Brain microvascular endothelial cell (primary cell): Measurements from ENCODE around the gene FMNL1.

Source experiments
- DNase-seq: peaks from one replicate; pipeline ENCODE4 v3.0.0-alpha.2; 2020
- H3K27ac ChIP-seq: fragments of 250-450 bp; sonication (Bioruptor Pico); 2 replicates; pipeline ENCODE4 v1.5.1; 2020; ENCODE audit warnings: mild to moderate bottlenecking, moderate library complexity
- H3K27me3 ChIP-seq: fragments of 250-450 bp; sonication (Bioruptor Pico); replicated peaks from 2 replicates; pipeline ENCODE4 v1.5.1; 2020; ENCODE audit warnings: mild to moderate bottlenecking
- H3K36me3 ChIP-seq: fragments of 250-450 bp; sonication (Bioruptor Pico); replicated peaks from 2 replicates; pipeline ENCODE4 v1.5.1; 2020; ENCODE audit warnings: mild to moderate bottlenecking
- H3K4me3 ChIP-seq: 2 replicates; pipeline ENCODE4 v1.5.1; 2011; ENCODE audit warnings: low read depth, mild to moderate bottlenecking, control low read depth, low read length, moderate library complexity
- CTCF ChIP-seq: IDR thresholded peaks from 2 replicates; pipeline ENCODE4 v1.5.1; 2011; ENCODE audit warnings: low read depth, mild to moderate bottlenecking, moderate library complexity, low read length, control low read depth, inconsistent platforms; ENCODE audit errors: missing control alignments
- in situ Hi-C: cut with HindIII; loops from 2 replicates; pipeline ENCODE4 v1.10.0; 2017; ENCODE audit warnings: low sequenced_read_pairs, low pct_ligation_motif_present

FMNL1 gene

GRCh38 chr17:45293413-45294211, 71.9 kb downstream of the FMNL1 start:
- DNase-seq: peak; percentile 81
- Histone ChIP-seq H3K36me3 (peaks cover 29% of the 10 kb centered on the region), H3K27me3 (no peaks in the 10 kb centered on the region), H3K27ac (peak overlapping the region; percentile 54), H3K4me3 (no peak overlapping the region)
- in situ Hi-C loops: no loop called here
- TF ChIP-seq CTCF: peak; percentile 39

DNA sequence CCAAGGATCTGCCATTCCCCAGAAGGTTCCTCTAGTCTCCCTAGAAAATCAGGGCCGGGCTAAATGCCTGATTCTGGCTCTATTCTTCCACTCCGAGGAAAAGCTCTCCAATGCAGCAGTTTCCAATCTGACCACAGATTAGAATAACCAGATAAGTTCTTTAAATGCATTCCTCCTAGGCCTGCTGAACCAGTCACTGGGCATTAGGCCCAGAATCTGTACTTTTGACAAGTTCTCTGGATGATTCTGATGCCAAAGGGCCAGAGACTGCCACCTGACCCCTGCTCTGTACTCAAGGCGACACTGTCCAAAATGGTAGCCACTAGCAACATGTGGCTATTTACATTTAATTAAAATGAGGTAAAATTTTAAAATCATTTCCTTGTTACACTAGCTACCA, 72.8 kb downstream of the FMNL1 start:
- Histone ChIP-seq H3K27ac (peak overlapping the region; percentile 54), H3K36me3 (peaks cover 26% of the 10 kb centered on the region)
- in situ Hi-C loops: no loop called here

DNA sequence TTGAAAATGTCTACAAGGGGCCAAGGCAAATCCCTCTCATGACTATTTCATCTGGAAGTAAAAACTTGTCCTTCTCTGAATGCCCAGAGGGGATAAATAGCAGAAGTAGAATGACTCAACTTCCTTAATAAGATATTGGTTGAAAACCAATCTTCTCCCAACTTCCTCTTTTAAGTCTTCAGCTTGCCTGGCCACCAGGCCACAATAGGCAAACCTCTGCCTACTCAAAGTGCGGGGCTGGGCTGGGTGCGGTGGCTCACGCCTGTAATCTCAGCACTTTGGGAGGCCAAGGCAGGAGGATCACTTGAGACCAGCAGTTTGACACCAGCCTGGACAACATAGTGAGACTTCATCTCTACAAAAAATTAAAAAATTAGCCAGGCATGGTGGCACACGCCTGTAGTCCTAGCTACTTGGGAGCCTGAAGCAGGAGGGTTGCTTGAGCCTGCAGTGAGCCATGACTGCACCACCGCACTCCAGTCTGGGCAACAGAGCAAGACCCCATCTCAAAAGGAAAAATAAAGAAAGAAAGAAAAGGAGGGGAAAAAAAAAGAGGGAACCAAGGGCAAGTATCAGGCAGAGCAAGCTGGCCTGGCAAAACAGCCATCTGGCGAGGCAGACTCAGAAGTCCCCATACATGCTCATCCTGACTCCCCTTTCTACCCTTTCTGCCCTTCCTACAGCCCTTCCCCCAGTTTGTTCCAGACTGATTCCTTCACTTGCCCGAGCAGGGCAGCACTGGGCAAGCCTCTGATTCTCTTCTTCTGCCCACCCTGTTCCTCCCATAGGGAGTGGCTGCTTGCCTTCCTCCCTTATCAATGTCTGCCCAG, 74.5 kb downstream of the FMNL1 start:
- no peak for DNase-seq
- no peaks in the 10 kb centered on the region for H3K27me3 ChIP-seq
- TF ChIP-seq CTCF: no peak
- no peak overlapping the region for H3K27ac ChIP-seq
- in situ Hi-C loops: no loop called here
- no peak overlapping the region for H3K4me3 ChIP-seq
- H3K36me3 ChIP-seq: peaks cover 18% of the 10 kb centered on the region

More for the DNA sequence above, 72.8 kb downstream of the FMNL1 start:
- Histone ChIP-seq H3K4me3 (no peak overlapping the region), H3K27me3 (no peaks in the 10 kb centered on the region)
- peak; percentile 83 for DNase-seq
- TF ChIP-seq CTCF: no peak

- Histone ChIP-seq H3K27me3 (no peaks in the 10 kb centered on the region), H3K4me3 (no peak overlapping the region), H3K36me3 (peaks cover 16% of the 10 kb centered on the region), H3K27ac (no peak overlapping the region)
- no peak for TF ChIP-seq CTCF
- no peak for DNase-seq
- in situ Hi-C loops: no loop called here
Observed at GRCh38 chr17:45296833-45297124, 75.1 kb downstream of the FMNL1 start.
